Measurements from ENCODE around the gene TMEM87B.
A peak's percentile ranks its signal among the peaks of the same experiment; 100 is the strongest.
"Not testable (repeated sequence)": the region's sequence is repeated elsewhere in the genome, so short reads cannot be mapped to it uniquely, and the experiment has no call there.

TMEM87B gene

GRCh38 chr2:112136096-112136495 is 81.0 kb downstream of the TMEM87B start:
- H3K4me1 ChIP-seq (ENCODE audit: insufficient read depth, low read length) = no peaks in the 10 kb centered on the region
- H3K27ac ChIP-seq (ENCODE audit: low read depth, low read length) = no peak overlapping the region
- peaks cover 5 to 9% of the 10 kb centered on the region in 2 donors for H3K27me3 ChIP-seq (ENCODE audit: control insufficient read depth in 1 of 2, insufficient read depth in 2 of 2, low read length in 2 of 2)
- no peak overlapping the region for H3K4me3 ChIP-seq (ENCODE audit: low read depth in 1 of 2, low read length in 2 of 2)
- H3K9me3 ChIP-seq (ENCODE audit: low read length) = no peaks in the 10 kb centered on the region
- no peaks in the 10 kb centered on the region for H3K36me3 ChIP-seq (ENCODE audit: insufficient read depth, low read length)
- no peak overlapping the region for H3K9ac ChIP-seq (ENCODE audit: low read length)

DNA sequence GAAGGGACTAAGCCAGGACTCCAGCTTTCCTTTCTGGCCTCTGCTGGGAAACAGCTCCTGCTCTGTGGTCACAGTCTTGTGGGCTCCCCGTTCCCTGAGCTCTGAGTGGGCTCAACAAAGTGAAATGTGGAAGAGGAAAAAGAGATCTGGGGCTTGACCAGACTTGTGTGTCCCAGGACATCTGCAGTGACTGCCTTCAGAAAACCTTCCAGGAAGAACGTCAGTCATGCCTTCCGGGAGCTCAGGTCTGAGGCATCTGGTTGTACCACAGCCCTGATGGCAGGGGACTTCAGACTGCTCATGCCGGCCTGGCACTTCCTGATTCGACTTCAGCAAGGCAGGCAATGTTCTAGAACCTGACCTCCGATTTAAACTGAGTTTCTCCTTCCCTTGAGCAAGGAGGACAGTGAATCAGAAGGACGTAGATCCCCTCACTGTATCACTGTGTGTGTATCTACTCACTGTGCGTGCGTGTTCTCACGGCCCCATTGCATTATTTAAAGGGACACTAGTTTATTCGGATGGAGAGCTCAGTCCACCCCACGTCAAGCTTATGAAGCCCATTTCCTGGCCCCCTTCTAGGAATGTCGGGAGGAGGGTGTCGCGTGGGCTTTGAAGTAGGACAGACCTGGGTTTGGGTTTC is 82.6 kb downstream of the TMEM87B start:
- Histone ChIP-seq H3K27me3 (ENCODE audit: control insufficient read depth in 1 of 2, insufficient read depth in 2 of 2, low read length in 2 of 2) (peaks cover 5 to 9% of the 10 kb centered on the region in 2 donors), H3K9ac (ENCODE audit: low read length) (no peak overlapping the region), H3K9me3 (ENCODE audit: low read length) (no peaks in the 10 kb centered on the region), H3K27ac (ENCODE audit: low read depth, low read length) (no peak overlapping the region), H3K4me3 (ENCODE audit: low read depth in 1 of 2, low read length in 2 of 2) (peak overlapping the region; percentile 56 to 61), H3K4me1 (ENCODE audit: insufficient read depth, low read length) (no peaks in the 10 kb centered on the region), H3K36me3 (ENCODE audit: insufficient read depth, low read length) (no peaks in the 10 kb centered on the region)

- Histone ChIP-seq H3K4me1 (ENCODE audit: insufficient read depth, low read length) (no peaks in the 10 kb centered on the region), H3K36me3 (ENCODE audit: insufficient read depth, low read length) (no peaks in the 10 kb centered on the region), H3K9ac (ENCODE audit: low read length) (no peak within 1 kb of the TSS), H3K27ac (ENCODE audit: low read depth, low read length) (no peak within 1 kb of the TSS), H3K27me3 (ENCODE audit: control insufficient read depth in 1 of 2, insufficient read depth in 2 of 2, low read length in 2 of 2) (peaks cover 5 to 9% of the 10 kb centered on the region in 2 donors), H3K4me3 (ENCODE audit: low read depth in 1 of 2, low read length in 2 of 2) (peak within 1 kb of the TSS; percentile 56 to 61), H3K9me3 (ENCODE audit: low read length) (no peaks in the 10 kb centered on the region)
Measured at GRCh38 chr2:112138159-112139032, 83.3 kb downstream of the TMEM87B start, which contains the start of gene FBLN7. Gene FBLN7, plus strand, starts transcription at chr2:112138385. Its CDS starts 271 bp downstream, at chr2:112138656.

GRCh38 chr2:112139033-112139614 is 84.1 kb downstream of the TMEM87B start:
- not testable (repeated sequence) for H3K9me3 ChIP-seq (ENCODE audit: low read length); H3K9ac ChIP-seq (ENCODE audit: low read length); H3K4me3 ChIP-seq (ENCODE audit: low read depth in 1 of 2, low read length in 2 of 2); H3K4me1 ChIP-seq (ENCODE audit: insufficient read depth, low read length); H3K36me3 ChIP-seq (ENCODE audit: insufficient read depth, low read length); H3K27ac ChIP-seq (ENCODE audit: low read depth, low read length); H3K27me3 ChIP-seq (ENCODE audit: control insufficient read depth in 1 of 2, insufficient read depth in 2 of 2, low read length in 2 of 2)

DNA sequence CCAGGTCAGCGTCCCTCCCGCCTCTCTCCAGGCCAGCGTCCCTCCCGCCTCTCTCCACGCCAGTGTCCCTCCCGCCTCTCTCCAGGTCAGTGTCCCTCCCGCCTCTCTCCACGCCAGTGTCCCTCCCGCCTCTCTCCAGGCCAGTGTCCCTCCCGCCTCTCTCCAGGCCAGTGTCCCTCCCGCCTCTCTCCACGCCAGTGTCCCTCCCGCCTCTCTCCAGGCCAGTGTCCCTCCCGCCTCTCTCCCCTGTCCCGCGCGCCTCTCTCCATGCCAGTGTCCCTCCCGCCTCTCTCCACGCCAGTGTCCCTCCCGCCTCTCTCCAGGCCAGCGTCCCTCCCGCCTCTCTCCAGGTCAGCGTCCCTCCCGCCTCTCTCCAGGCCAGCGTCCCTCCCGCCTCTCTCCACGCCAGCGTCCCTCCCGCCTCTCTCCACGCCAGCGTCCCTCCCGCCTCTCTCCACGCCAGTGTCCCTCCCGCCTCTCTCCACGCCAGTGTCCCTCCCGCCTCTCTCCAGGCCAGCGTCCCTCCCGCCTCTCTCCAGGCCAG is 84.7 kb downstream of the TMEM87B start:
- not testable (repeated sequence) for H3K27me3 ChIP-seq (ENCODE audit: control insufficient read depth in 1 of 2, insufficient read depth in 2 of 2, low read length in 2 of 2); H3K4me3 ChIP-seq (ENCODE audit: low read depth in 1 of 2, low read length in 2 of 2); H3K9me3 ChIP-seq (ENCODE audit: low read length); H3K9ac ChIP-seq (ENCODE audit: low read length); H3K4me1 ChIP-seq (ENCODE audit: insufficient read depth, low read length); H3K36me3 ChIP-seq (ENCODE audit: insufficient read depth, low read length); H3K27ac ChIP-seq (ENCODE audit: low read depth, low read length)

- H3K27ac ChIP-seq (ENCODE audit: low read depth, low read length) = no peak overlapping the region
Measured at GRCh38 chr2:112140205-112140802, 85.2 kb downstream of the TMEM87B start.

DNA sequence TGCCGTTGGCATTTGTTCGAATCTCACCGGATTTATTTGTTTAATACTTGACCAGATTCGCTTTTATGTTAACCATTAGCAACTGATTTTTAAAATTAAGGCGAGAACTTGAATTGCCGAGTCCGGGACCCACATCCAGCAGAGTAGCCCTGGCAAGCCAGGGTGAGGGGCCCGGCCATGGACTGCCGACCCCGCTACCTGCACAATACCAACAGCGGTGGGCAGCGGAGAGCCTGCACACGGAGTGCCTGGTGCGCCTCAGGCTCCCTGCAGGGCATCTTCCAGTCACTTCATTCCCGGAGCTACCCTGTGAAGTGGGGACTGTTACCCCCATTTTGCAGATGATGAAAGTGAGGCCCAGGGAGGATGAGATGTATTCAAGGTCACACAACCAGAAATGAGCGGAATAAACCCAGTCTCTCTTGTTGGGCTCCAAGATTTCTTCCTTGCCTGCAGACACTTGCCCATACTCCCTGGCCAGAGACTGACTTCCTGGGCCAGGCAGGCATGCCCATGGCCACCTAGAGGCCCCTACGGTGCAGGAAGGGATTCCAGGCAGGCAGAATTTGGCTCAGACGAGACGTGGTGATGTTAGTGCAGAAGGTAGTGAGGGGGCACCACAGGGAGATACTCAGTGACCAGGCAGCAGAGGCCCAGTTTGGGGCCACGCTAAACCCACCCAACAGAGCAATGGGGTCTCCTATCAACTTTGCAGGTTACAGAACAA is 86.0 kb downstream of the TMEM87B start:
- Histone ChIP-seq H3K27me3 (ENCODE audit: control insufficient read depth in 1 of 2, insufficient read depth in 2 of 2, low read length in 2 of 2) (peaks cover 5 to 9% of the 10 kb centered on the region in 2 donors), H3K9me3 (ENCODE audit: low read length) (no peaks in the 10 kb centered on the region), H3K36me3 (ENCODE audit: insufficient read depth, low read length) (no peaks in the 10 kb centered on the region), H3K9ac (ENCODE audit: low read length) (no peak overlapping the region), H3K4me3 (ENCODE audit: low read depth in 1 of 2, low read length in 2 of 2) (no peak overlapping the region), H3K27ac (ENCODE audit: low read depth, low read length) (no peak overlapping the region), H3K4me1 (ENCODE audit: insufficient read depth, low read length) (no peaks in the 10 kb centered on the region)

More at GRCh38 chr2:112140205-112140802, 85.2 kb downstream of the TMEM87B start:
- Histone ChIP-seq H3K4me3 (ENCODE audit: low read depth in 1 of 2, low read length in 2 of 2) (no peak overlapping the region), H3K36me3 (ENCODE audit: insufficient read depth, low read length) (no peaks in the 10 kb centered on the region), H3K9ac (ENCODE audit: low read length) (no peak overlapping the region), H3K27me3 (ENCODE audit: control insufficient read depth in 1 of 2, insufficient read depth in 2 of 2, low read length in 2 of 2) (peaks cover 5 to 9% of the 10 kb centered on the region in 2 donors), H3K4me1 (ENCODE audit: insufficient read depth, low read length) (no peaks in the 10 kb centered on the region), H3K9me3 (ENCODE audit: low read length) (no peaks in the 10 kb centered on the region)

DNA sequence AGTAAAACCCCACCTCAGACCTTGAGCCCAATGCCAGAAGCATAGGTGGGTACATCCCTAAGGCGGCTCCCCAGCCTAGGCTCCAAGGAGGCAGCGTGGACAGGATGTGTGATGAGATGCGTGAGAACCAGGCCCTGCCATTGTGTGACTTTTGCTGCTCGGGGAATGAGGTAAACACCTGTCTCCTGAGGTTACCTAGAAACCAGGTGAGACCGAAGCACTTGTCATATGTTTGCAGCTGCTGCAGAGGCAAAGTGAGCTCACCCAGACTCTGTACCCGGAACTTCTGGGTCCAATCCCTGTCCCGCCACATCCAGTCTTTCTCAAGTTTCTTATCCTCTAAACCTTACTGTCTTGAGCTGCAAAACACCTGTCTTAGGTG is 86.5 kb downstream of the TMEM87B start:
- Histone ChIP-seq H3K4me1 (ENCODE audit: insufficient read depth, low read length) (no peaks in the 10 kb centered on the region), H3K9me3 (ENCODE audit: low read length) (no peaks in the 10 kb centered on the region), H3K27me3 (ENCODE audit: control insufficient read depth in 1 of 2, insufficient read depth in 2 of 2, low read length in 2 of 2) (peaks cover 5 to 9% of the 10 kb centered on the region in 2 donors), H3K36me3 (ENCODE audit: insufficient read depth, low read length) (no peaks in the 10 kb centered on the region), H3K27ac (ENCODE audit: low read depth, low read length) (no peak overlapping the region), H3K9ac (ENCODE audit: low read length) (no peak overlapping the region), H3K4me3 (ENCODE audit: low read depth in 1 of 2, low read length in 2 of 2) (no peak overlapping the region)

GRCh38 chr2:112142525-112143078 is 87.5 kb downstream of the TMEM87B start:
- no peaks in the 10 kb centered on the region for H3K9me3 ChIP-seq (ENCODE audit: low read length)
- H3K27me3 ChIP-seq (ENCODE audit: control insufficient read depth in 1 of 2, insufficient read depth in 2 of 2, low read length in 2 of 2) = peaks cover 5 to 9% of the 10 kb centered on the region in 2 donors
- H3K36me3 ChIP-seq (ENCODE audit: insufficient read depth, low read length) = no peaks in the 10 kb centered on the region
- no peak overlapping the region for H3K4me3 ChIP-seq (ENCODE audit: low read depth in 1 of 2, low read length in 2 of 2)
- no peak overlapping the region for H3K27ac ChIP-seq (ENCODE audit: low read depth, low read length)
- H3K4me1 ChIP-seq (ENCODE audit: insufficient read depth, low read length) = no peaks in the 10 kb centered on the region
- H3K9ac ChIP-seq (ENCODE audit: low read length) = no peak overlapping the region

DNA sequence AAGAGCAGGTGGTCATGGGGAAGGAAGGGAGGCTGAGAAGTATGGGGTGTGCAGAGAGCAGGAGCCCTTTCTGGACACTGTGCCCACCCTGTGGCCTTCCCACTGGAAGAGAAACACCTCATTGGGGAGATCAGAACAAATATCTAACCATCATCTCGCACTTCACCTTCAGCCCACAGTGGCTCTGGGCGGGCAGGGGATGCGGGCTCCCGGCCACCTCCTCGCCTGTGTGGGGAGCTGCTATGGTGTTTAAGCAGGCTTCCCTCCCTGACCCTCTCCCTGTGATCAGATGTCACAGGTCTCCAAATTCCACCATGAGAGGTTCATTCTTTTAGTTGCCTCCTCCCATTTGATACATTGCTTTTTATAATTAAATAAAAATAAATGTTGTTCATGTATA is 88.1 kb downstream of the TMEM87B start:
- Histone ChIP-seq H3K4me3 (ENCODE audit: low read depth in 1 of 2, low read length in 2 of 2) (no peak overlapping the region), H3K9ac (ENCODE audit: low read length) (no peak overlapping the region), H3K27ac (ENCODE audit: low read depth, low read length) (no peak overlapping the region), H3K36me3 (ENCODE audit: insufficient read depth, low read length) (no peaks in the 10 kb centered on the region), H3K4me1 (ENCODE audit: insufficient read depth, low read length) (no peaks in the 10 kb centered on the region), H3K9me3 (ENCODE audit: low read length) (no peaks in the 10 kb centered on the region), H3K27me3 (ENCODE audit: control insufficient read depth in 1 of 2, insufficient read depth in 2 of 2, low read length in 2 of 2) (peaks cover 0 to 4% of the 10 kb centered on the region in 2 donors)
